OCI-LY3 (cell line): ENCODE data around the gene PCED1A.

Source experiments
- H2AFZ ChIP-seq: fragments of 200-600, 300-600 bp; shearing (Covaris generic); 2 replicates; pipeline ENCODE4 v1.6.0; 2014; ENCODE audit warnings: antibody characterized with exemption, low read depth, low read length
- H3K27ac ChIP-seq: fragments of 200-600, 300-600 bp; sonication (generic); 2 replicates; pipeline ENCODE4 v1.5.1; 2014; ENCODE audit warnings: mild to moderate bottlenecking, low read length, moderate library complexity, mixed read lengths
- H3K27me3 ChIP-seq: fragments of 200-600, 300-600 bp; sonication (generic); 2 replicates; pipeline ENCODE4 v1.6.1; 2014; ENCODE audit warnings: low read depth, low read length, mixed read lengths
- H3K36me3 ChIP-seq: fragments of 200-600, 300-600 bp; sonication (generic); replicated peaks from 2 replicates; pipeline ENCODE3; 2014; ENCODE audit warnings: low read depth, low read length, mixed read lengths
- H3K4me1 ChIP-seq: fragments of 300-600, 200-600 bp; sonication (generic); 2 replicates; pipeline ENCODE4 v1.6.1; 2014; ENCODE audit warnings: low read length, mixed read lengths
- H3K4me2 ChIP-seq: fragments of 200-600, 300-600 bp; sonication (generic); 2 replicates; pipeline ENCODE4 v1.6.1; 2014; ENCODE audit warnings: low read length, mixed read lengths
- H3K4me3 ChIP-seq: fragments of 300-600, 200-600 bp; sonication (generic); 2 replicates; pipeline ENCODE4 v1.5.1; 2014; ENCODE audit warnings: antibody characterized with exemption, mild to moderate bottlenecking, low read length, moderate library complexity
- H3K79me2 ChIP-seq: fragments of 300-600, 200-600 bp; shearing (Covaris generic); 2 replicates; pipeline ENCODE4 v1.6.1; 2014; ENCODE audit warnings: mild to moderate bottlenecking, low read length, mixed read lengths
- H3K9ac ChIP-seq: fragments of 300-600, 200-600 bp; shearing (Covaris generic); 2 replicates; pipeline ENCODE4 v1.6.0; 2014; ENCODE audit warnings: mild to moderate bottlenecking, low read length, moderate library complexity
- H3K9me3 ChIP-seq: fragments of 200-600, 300-600 bp; shearing (Covaris generic); 2 replicates; pipeline ENCODE4 v1.6.1; 2014; ENCODE audit warnings: low read length, mixed read lengths; ENCODE audit not compliant: insufficient read depth
- H4K20me1 ChIP-seq: fragments of 200-600, 300-600 bp; sonication (generic); 2 replicates; pipeline ENCODE4 v1.6.1; 2016; ENCODE audit warnings: low read length, mixed read lengths; ENCODE audit not compliant: insufficient read depth
- CTCF ChIP-seq: fragments of 200-600, 300-600 bp; sonication (generic); IDR thresholded peaks from 2 replicates; pipeline ENCODE4 v1.5.1; 2014; ENCODE audit warnings: antibody characterized with exemption, low read length, low read depth
- EZH2phosphoT487 ChIP-seq: fragments of 200-600 bp; shearing (Covaris generic); IDR thresholded peaks from 2 replicates; pipeline ENCODE4 v1.6.1; 2018; ENCODE audit warnings: antibody characterized with exemption, mixed run types, low read depth

The PCED1A gene

GRCh38 chr20:2794202-2794748, 46.2 kb downstream of the PCED1A start:
- Histone ChIP-seq H3K9me3 (no peaks in the 10 kb centered on the region), H3K36me3 (no peaks in the 10 kb centered on the region), H3K9ac (no peak overlapping the region), H3K27me3 (peaks cover 24% of the 10 kb centered on the region; the same call in 1 of the 2 replicates), H3K4me2 (no peak overlapping the region), H3K4me1 (peaks cover 10% of the 10 kb centered on the region), H3K27ac (no peak overlapping the region), H4K20me1 (no peaks in the 10 kb centered on the region), H3K79me2 (no peaks in the 10 kb centered on the region), H3K4me3 (no peak overlapping the region), H2AFZ (no peak overlapping the region)
- no peak for TF ChIP-seq CTCF
- no peak for TF ChIP-seq EZH2phosphoT487

GRCh38 chr20:2793471-2793870, 47.0 kb downstream of the PCED1A start:
- Histone ChIP-seq H3K4me2 (no peak overlapping the region), H3K36me3 (no peaks in the 10 kb centered on the region), H3K27ac (no peak overlapping the region), H3K9me3 (no peaks in the 10 kb centered on the region), H3K27me3 (peaks cover 24% of the 10 kb centered on the region; the same call in 1 of the 2 replicates), H3K79me2 (no peaks in the 10 kb centered on the region), H4K20me1 (no peaks in the 10 kb centered on the region), H3K4me1 (peaks cover 2% of the 10 kb centered on the region), H3K4me3 (no peak overlapping the region), H3K9ac (no peak overlapping the region), H2AFZ (no peak overlapping the region)
- TF ChIP-seq CTCF (no peak), EZH2phosphoT487 (no peak)
